Activated CD4-positive, alpha-beta T cell treated with anti-CD3 and anti-CD28 coated beads, Interleukin-2, amount 10 ng/mL, durations not matched to agents 7 days and 5 days (primary cell): ENCODE data around the gene PHC2. TPM values are rescaled to one million over a fixed set of nuclear protein-coding genes. Genes with fewer than 3 reads are reported as not detected.

Experiments used
- CTCF ChIA-PET: fragments of 350-600 bp; sonication (Branson Sonifier 250); formaldehyde crosslinking; loops from one replicate; lab custom pipeline; 2021; ENCODE audit warnings: antibody characterized with exemption; lab: Charles Lee
- POLR2A ChIA-PET: fragments of 350-600 bp; sonication (Branson Sonifier 250); formaldehyde crosslinking; loops from one replicate; lab custom pipeline; 2021; ENCODE audit warnings: antibody characterized with exemption; lab: Charles Lee
- DNase-seq: peaks from one replicate; pipeline ENCODE4 v3.0.0-alpha.2; 2020
- H3K27ac Mint-ChIP-seq: one replicate; pipeline ENCODE4 v1.8.0; 2021; ENCODE audit warnings: mild to moderate bottlenecking, moderate library complexity, mixed read lengths
- H3K27me3 Mint-ChIP-seq: one replicate; pipeline ENCODE4 v1.8.0; 2021; ENCODE audit warnings: mixed read lengths
- H3K36me3 Mint-ChIP-seq: one replicate; pipeline ENCODE4 v1.8.0; 2021; ENCODE audit warnings: low read depth, mixed read lengths
- H3K4me1 Mint-ChIP-seq: one replicate; pipeline ENCODE4 v1.8.0; 2021; ENCODE audit warnings: mixed read lengths
- H3K4me3 Mint-ChIP-seq: one replicate; pipeline ENCODE4 v1.8.0; 2021; ENCODE audit warnings: mild to moderate bottlenecking, moderate library complexity, mixed read lengths
- H3K9me3 Mint-ChIP-seq: one replicate; pipeline ENCODE4 v1.8.0; 2021; ENCODE audit warnings: mixed read lengths
- total RNA-seq, 2 experiments: library from RNA; stranded (reverse); gene quantifications; one replicate each; pipeline ENCODE4 v1.2.3, GENCODE V29; 2021

The PHC2 gene
- total RNA-seq, 2 experiments from 2014 or later: 43.2 to 48.3 TPM

- Mint-ChIP-seq H3K9me3 (no peaks in the 10 kb centered on the region), H3K27me3 (peaks cover 16% of the 10 kb centered on the region), H3K27ac (no peak overlapping the region), H3K36me3 (no peaks in the 10 kb centered on the region), H3K4me3 (no peak overlapping the region), H3K4me1 (peaks cover 31% of the 10 kb centered on the region)
- ChIA-PET CTCF (interaction anchor here (1.3 kb wide), 1 partner anchor 10 kb away, joined by 4 read pairs; no protein-coding TSS in a partner anchor), POLR2A (interaction anchor here (0.6 kb wide), 1 partner anchor 10 kb away, joined by 3 read pairs; no protein-coding TSS in a partner anchor)
- no peak for DNase-seq
Observed at GRCh38 chr1:33443080-33443704, 12.3 kb upstream of the PHC2 start.

GRCh38 chr1:33442141-33442540, 11.2 kb upstream of the PHC2 start:
- DNase-seq: no peak
- CTCF ChIA-PET: interaction anchor here (0.8 to 1.4 kb wide), 3 partner anchors 12 to 315 kb away, joined by 3 to 4 read pairs (median 3); no protein-coding TSS in a partner anchor
- POLR2A ChIA-PET: no interaction called here
- no peaks in the 10 kb centered on the region for H3K36me3 Mint-ChIP-seq
- peaks cover 14% of the 10 kb centered on the region for H3K27me3 Mint-ChIP-seq
- no peaks in the 10 kb centered on the region for H3K9me3 Mint-ChIP-seq
- no peak overlapping the region for H3K27ac Mint-ChIP-seq
- H3K4me3 Mint-ChIP-seq: no peak overlapping the region
- peaks cover 23% of the 10 kb centered on the region for H3K4me1 Mint-ChIP-seq

- H3K27me3 Mint-ChIP-seq: peaks cover 16% of the 10 kb centered on the region
- POLR2A ChIA-PET: no interaction called here
- H3K27ac Mint-ChIP-seq: no peak overlapping the region
- H3K36me3 Mint-ChIP-seq: no peaks in the 10 kb centered on the region
- CTCF ChIA-PET: interaction anchor here (1.2 to 1.4 kb wide), 2 partner anchors 13 to 314 kb away, joined by 3 to 4 read pairs; no protein-coding TSS in a partner anchor
- H3K4me3 Mint-ChIP-seq: no peak overlapping the region
- H3K9me3 Mint-ChIP-seq: no peaks in the 10 kb centered on the region
- no peak for DNase-seq
- peaks cover 16% of the 10 kb centered on the region for H3K4me1 Mint-ChIP-seq
Observed at GRCh38 chr1:33441088-33441745, 10.3 kb upstream of the PHC2 start.

- H3K4me1 Mint-ChIP-seq: peaks cover 5% of the 10 kb centered on the region
- POLR2A ChIA-PET: no interaction called here
- CTCF ChIA-PET: no interaction called here
- H3K27ac Mint-ChIP-seq: no peak overlapping the region
- H3K9me3 Mint-ChIP-seq: no peaks in the 10 kb centered on the region
- peaks cover 20% of the 10 kb centered on the region for H3K27me3 Mint-ChIP-seq
- no peak overlapping the region for H3K4me3 Mint-ChIP-seq
- no peaks in the 10 kb centered on the region for H3K36me3 Mint-ChIP-seq
- no peak for DNase-seq
Observed at GRCh38 chr1:33439662-33440061, 8.8 kb upstream of the PHC2 start.

GRCh38 chr1:33438364-33439160, 7.7 kb upstream of the PHC2 start:
- no peak overlapping the region for H3K27ac Mint-ChIP-seq
- CTCF ChIA-PET: no interaction called here
- H3K27me3 Mint-ChIP-seq: peaks cover 20% of the 10 kb centered on the region
- no peak overlapping the region for H3K4me3 Mint-ChIP-seq
- no peak for DNase-seq
- no peaks in the 10 kb centered on the region for H3K36me3 Mint-ChIP-seq
- peaks cover 5% of the 10 kb centered on the region for H3K4me1 Mint-ChIP-seq
- no peaks in the 10 kb centered on the region for H3K9me3 Mint-ChIP-seq
- POLR2A ChIA-PET: no interaction called here

- ChIA-PET CTCF (interaction anchor here (0.6 kb wide), 1 partner anchor 1109 kb away, joined by 3 read pairs; no protein-coding TSS in a partner anchor), POLR2A (no interaction called here)
- Mint-ChIP-seq H3K4me1 (no peaks in the 10 kb centered on the region), H3K36me3 (no peaks in the 10 kb centered on the region), H3K4me3 (no peak overlapping the region), H3K9me3 (no peaks in the 10 kb centered on the region), H3K27me3 (peaks cover 25% of the 10 kb centered on the region), H3K27ac (no peak overlapping the region)
- no peak for DNase-seq
Observed at GRCh38 chr1:33436557-33437285, 5.8 kb upstream of the PHC2 start.

- Mint-ChIP-seq H3K36me3 (no peaks in the 10 kb centered on the region), H3K27me3 (peaks cover 23% of the 10 kb centered on the region), H3K27ac (no peak overlapping the region), H3K9me3 (no peaks in the 10 kb centered on the region), H3K4me1 (peaks cover 2% of the 10 kb centered on the region), H3K4me3 (no peak overlapping the region)
- POLR2A ChIA-PET: no interaction called here
- CTCF ChIA-PET: no interaction called here
- DNase-seq: no peak
Observed at GRCh38 chr1:33435096-33435820, 4.4 kb upstream of the PHC2 start.

GRCh38 chr1:33434363-33434750, 3.5 kb upstream of the PHC2 start:
- CTCF ChIA-PET: no interaction called here
- POLR2A ChIA-PET: no interaction called here
- H3K27me3 Mint-ChIP-seq: peaks cover 20% of the 10 kb centered on the region
- no peaks in the 10 kb centered on the region for H3K36me3 Mint-ChIP-seq
- H3K4me3 Mint-ChIP-seq: no peak overlapping the region
- no peaks in the 10 kb centered on the region for H3K9me3 Mint-ChIP-seq
- DNase-seq: no peak
- no peak overlapping the region for H3K27ac Mint-ChIP-seq
- H3K4me1 Mint-ChIP-seq: peaks cover 5% of the 10 kb centered on the region

- ChIA-PET POLR2A (no interaction called here), CTCF (interaction anchor here (0.7 kb wide), 1 partner anchor 10 kb away, joined by 4 read pairs; no protein-coding TSS in a partner anchor)
- peaks cover 5% of the 10 kb centered on the region for H3K4me1 Mint-ChIP-seq
- no peaks in the 10 kb centered on the region for H3K9me3 Mint-ChIP-seq
- no peak for DNase-seq
- H3K36me3 Mint-ChIP-seq: no peaks in the 10 kb centered on the region
- peaks cover 20% of the 10 kb centered on the region for H3K27me3 Mint-ChIP-seq
- H3K4me3 Mint-ChIP-seq: no peak overlapping the region
- no peak overlapping the region for H3K27ac Mint-ChIP-seq
Observed at GRCh38 chr1:33433509-33434362, 2.8 kb upstream of the PHC2 start.

GRCh38 chr1:33429856-33430691, 821 bp downstream of the PHC2 start:
- no peak for DNase-seq
- Mint-ChIP-seq H3K36me3 (no peaks in the 10 kb centered on the region), H3K4me3 (no peak overlapping the region), H3K27me3 (peaks cover 24% of the 10 kb centered on the region), H3K4me1 (peaks cover 5% of the 10 kb centered on the region), H3K9me3 (no peaks in the 10 kb centered on the region), H3K27ac (no peak overlapping the region)
- CTCF ChIA-PET: no interaction called here
- POLR2A ChIA-PET: no interaction called here

- H3K27me3 Mint-ChIP-seq: peaks cover 24% of the 10 kb centered on the region
- H3K36me3 Mint-ChIP-seq: no peaks in the 10 kb centered on the region
- CTCF ChIA-PET: interaction anchor here (0.6 kb wide), 1 partner anchor 9 kb away, joined by 3 read pairs; no protein-coding TSS in a partner anchor
- POLR2A ChIA-PET: no interaction called here
- H3K27ac Mint-ChIP-seq: no peak overlapping the region
- no peaks in the 10 kb centered on the region for H3K9me3 Mint-ChIP-seq
- no peak for DNase-seq
- no peak overlapping the region for H3K4me3 Mint-ChIP-seq
- peaks cover 5% of the 10 kb centered on the region for H3K4me1 Mint-ChIP-seq
Observed at GRCh38 chr1:33429332-33429731, 1.6 kb downstream of the PHC2 start.
